CD4-positive, alpha-beta T cell treated with Interleukin-6 for 4 hours (primary cell): ENCODE results near the gene EPB41.
"Not testable (repeated sequence)": the region's sequence is repeated elsewhere in the genome, so short reads cannot be mapped to it uniquely, and the experiment has no call there.

Experiments
- DNase-seq: peaks from one replicate; pipeline ENCODE4 v3.0.0-alpha.2; 2020; ENCODE audit warnings: mixed read lengths

EPB41 gene

GRCh38 chr1:28914228-28915030, at the start of gene EPB41:
EPB41 (plus strand) TSS chr1:28914569; CDS start chr1:28987438, 72,869 bp downstream.
- peak; percentile 97 for DNase-seq

DNA sequence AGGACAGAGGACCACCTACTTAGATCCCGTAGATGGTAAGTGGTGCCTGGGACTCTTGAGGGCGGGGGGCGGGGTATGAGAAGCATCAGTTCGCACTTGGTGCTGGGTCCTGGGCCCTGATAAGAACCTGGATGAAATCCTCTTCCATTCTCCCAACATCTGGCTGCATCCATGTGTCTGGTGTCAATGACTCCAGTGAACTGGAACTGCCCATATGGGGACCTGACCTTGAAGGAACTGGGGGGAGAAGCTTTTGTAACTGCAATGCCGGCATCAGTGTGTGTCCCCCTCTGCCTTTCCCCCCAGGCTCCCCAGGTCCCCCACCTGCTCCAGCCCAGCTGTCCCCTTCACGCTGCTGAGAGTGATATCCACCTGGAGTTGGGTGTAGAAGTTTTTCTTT, 49.7 kb upstream of the EPB41 start:
- DNase-seq = no peak

- DNase-seq = no peak
Observed at GRCh38 chr1:28865997-28866650, 48.2 kb upstream of the EPB41 start.

- DNase-seq = no peak
Observed at GRCh38 chr1:28867850-28868249, 46.5 kb upstream of the EPB41 start.

GRCh38 chr1:28869952-28870351, 44.4 kb upstream of the EPB41 start:
- DNase-seq = no peak

DNA sequence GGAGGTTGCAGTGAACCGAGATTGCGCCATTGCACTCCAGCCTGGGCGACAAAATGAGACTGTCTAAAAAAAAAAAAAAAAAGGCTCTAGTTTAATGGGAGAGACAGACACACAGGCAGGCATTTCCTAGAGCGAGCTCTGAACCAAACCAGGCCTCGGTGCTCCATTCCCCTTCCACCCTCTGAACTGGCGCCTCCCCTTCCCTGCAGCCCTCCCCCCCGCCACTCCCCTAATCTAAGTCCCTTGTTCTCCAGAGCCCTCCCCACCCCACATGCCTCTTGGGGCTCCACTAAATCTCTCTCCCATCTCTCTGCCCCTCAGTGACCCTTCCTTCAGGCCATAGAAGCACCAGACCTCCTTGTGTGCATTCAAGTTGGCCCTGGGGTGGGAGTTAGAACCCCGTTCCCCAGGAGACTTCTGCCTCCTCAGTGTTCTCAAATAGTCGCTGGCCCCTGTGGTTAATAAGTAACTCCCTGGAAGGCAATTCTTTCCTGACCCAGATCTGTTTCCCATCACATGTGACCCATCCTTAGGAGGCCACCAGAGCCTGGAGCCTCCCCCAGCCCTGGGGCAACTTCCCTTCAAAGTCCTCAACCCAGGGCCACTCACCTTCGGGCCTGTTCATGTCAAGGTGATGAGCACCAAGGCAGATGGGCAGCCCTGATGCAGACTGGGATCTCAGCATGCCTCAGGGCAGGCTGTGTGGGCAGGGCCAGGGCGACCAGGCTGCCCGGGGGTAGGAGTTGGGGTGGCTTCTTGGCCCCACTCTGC, 42.6 kb upstream of the EPB41 start:
- DNase-seq = no peak

- DNase-seq = not testable (repeated sequence)
Observed at GRCh38 chr1:28875134-28875533, 39.2 kb upstream of the EPB41 start.

DNA sequence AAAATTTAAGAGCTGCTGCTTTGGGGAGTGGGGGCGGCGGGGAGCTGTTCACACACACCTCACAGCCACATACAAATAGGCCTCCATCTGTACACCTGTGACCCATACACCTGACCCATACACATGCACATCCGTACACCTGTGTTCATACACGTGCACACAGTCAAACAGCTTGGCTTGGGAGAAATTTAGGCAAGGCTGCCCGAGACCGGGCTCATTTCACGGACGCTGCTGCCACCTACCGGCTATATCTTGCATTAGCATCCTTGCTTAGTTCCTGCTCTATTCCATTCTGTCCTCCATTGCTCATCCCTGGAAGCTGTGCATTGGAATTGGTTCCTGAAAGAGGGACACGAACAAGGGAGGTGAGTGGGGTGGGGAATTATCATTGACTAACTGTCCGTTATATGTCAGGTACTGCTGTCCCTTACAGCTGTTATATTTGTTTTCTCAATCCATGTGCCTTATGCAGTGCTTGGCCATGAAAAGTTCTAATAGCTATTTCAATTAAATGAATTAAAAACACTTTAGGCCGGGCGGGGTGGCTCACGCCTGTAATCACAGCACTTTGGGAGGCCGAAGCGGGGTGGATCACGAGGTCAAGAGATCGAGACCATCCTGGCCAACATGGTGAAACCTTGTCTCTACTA, 37.1 kb upstream of the EPB41 start:
- DNase-seq = peak; percentile 83

DNA sequence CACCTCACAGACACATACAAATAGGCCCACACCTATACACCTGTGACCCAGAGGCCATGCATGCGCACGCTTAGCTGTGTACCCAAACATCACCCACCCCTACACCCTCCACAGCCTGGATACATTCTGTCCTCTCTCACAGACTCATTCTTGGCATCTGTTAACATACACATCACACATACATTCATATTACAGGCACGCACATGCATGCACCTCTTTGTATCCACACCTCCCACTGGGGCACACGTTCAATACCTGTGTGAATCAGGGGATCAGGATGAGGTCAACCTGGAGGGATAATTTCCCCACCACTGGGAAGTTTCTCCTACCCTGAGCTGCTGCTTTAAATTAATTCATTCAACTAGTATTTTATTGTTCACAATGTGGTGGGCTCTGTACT, 35.6 kb upstream of the EPB41 start:
- no peak for DNase-seq

- peak; percentile 85 for DNase-seq
Observed at GRCh38 chr1:28882009-28882628, 32.2 kb upstream of the EPB41 start.

GRCh38 chr1:28883242-28883616, 31.1 kb upstream of the EPB41 start:
- DNase-seq = no peak

- DNase-seq = no peak
Observed at GRCh38 chr1:28885472-28885877, 28.9 kb upstream of the EPB41 start.

DNA sequence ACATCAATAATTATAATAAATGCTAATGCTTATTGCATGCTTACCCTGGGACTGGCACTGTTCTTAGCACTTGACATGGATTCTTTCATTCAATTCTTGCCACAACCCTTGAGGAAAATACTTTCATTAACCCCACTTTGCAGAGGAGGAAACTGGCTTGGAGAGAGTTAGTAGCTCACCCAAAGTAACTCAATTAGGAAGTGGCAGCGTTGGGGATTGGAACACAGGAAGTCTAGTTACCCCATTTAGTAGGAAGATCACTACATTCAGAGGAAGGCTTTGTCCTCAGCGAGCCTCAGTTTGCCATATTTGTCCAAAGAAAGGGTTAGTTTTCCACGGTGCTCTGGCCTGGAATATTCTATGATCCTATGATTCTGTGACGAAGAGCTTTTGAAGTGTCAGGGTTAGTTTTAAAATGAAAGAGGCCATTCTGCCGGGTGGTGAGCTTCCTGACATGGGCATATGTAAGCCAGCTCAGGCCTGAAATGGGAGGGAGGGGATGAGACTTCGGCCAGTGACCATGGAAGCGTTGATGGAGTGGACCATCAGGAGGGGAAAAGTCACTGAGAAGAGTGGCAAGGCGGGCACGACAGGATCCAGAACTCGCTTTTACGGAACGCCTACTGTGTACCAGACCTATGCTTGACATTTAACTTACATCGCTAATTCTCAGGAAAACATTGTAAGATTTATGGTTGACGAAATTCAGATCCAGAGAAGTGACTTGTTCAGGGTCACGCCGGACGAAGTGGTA, 28.2 kb upstream of the EPB41 start:
- no peak for DNase-seq

- DNase-seq = peak; percentile 93
Observed at GRCh38 chr1:28886731-28887418, 27.5 kb upstream of the EPB41 start.

DNA sequence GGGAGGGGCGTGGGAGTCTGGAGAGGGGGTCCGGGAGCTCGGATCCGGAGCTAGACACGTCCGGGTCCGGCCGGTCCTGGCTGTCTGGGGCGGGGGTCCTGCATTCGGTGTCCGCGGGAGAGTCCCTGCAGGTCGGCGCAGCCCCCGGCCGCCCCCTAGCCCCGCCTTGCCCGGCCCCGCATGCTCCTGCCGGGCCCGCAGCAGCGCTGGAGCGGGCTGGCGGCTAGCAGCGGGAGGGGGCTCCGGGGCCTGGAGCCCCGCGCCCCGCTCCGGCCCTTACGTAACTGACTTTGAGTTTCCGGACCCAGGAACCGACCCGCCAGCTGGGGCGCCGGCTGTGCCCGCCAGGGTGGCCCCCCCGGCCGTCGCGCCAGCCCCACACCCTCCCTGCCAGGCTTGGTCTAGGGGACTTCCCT, 26.9 kb upstream of the EPB41 start:
- DNase-seq = peak; percentile 69

GRCh38 chr1:28887835-28888682, 26.3 kb upstream of the EPB41 start:
- DNase-seq = peak; percentile 13

DNA sequence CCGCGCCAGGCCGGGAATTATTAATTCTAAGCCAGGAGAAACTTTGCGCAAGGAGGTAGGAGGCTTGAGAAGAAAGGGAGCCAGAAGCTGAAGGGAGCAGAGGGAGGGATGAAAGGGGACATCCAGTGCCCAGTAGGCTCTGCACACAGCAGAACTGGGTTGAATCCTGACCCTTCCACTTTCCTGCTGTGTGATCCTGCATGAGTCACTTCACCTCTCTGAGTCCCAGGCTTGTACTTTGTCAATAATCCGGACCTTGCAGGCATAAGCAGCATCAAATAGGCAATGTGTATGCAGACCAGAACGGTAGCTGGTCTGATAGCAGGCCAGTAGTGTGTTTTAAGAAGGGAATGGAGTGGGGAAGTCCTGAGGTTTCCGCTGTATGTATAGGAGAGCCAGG, 25.5 kb upstream of the EPB41 start:
- DNase-seq = no peak

- DNase-seq = no peak
Observed at GRCh38 chr1:28889357-28889756, 25.0 kb upstream of the EPB41 start.

DNA sequence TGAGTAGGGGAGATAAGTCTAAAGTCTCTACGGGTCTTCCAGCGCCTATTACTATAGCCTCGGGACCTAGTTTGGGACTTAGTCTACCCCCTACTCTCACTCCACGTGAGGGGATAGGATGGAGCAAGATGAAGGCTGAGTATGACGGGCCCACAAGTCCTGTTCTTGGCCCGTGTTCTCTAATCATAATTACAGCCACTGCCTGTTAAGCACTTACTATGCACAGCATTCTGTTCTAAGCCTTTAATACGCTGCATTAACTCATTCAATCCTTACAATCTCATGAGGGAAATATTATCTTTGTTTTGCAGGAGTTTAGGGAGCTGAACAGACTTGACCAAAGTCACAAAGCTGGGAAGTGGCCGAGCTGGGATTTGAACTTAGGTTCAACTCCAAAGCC, 23.9 kb upstream of the EPB41 start:
- no peak for DNase-seq

GRCh38 chr1:28890836-28891235, 23.5 kb upstream of the EPB41 start:
- DNase-seq = no peak
